ENCODE measurements around the gene ACOT13. TPM values are rescaled to one million over a fixed set of nuclear protein-coding genes. Genes with fewer than 3 reads are reported as not detected.

The ACOT13 gene
- total RNA-seq, 1 experiment from 2014 or later = 33.5 TPM

GRCh38 chr6:24620637-24621036, 46.2 kb upstream of the ACOT13 start:
- ChIA-PET POLR2A (no interaction called here), RAD21 (ENCODE audit: low non-redundant PET in 1 of 2, low total read pairs in 2 of 2, uncharacterized antibody in 2 of 2, unreplicated experiment in 2 of 2) (no interaction called here), CTCF (no interaction called here)

More at GRCh38 chr6:24620637-24621036, 46.2 kb upstream of the ACOT13 start:
- Histone ChIP-seq H3K27ac (ENCODE audit: low read depth, low read length) (no peak overlapping the region), H2AFZ (ENCODE audit: low read depth, low read length, poor library complexity, severe bottlenecking) (no peak overlapping the region), H4K20me1 (ENCODE audit: insufficient read depth) (no peaks in the 10 kb centered on the region), H3K4me1 (ENCODE audit: control insufficient read depth in 1 of 2, insufficient read depth in 2 of 2, low read length in 2 of 2) (no peaks in the 10 kb centered on the region), H3K27me3 (ENCODE audit: insufficient read depth, low read length) (no peaks in the 10 kb centered on the region), H3K36me3 (ENCODE audit: control insufficient read depth in 1 of 2, insufficient read depth in 2 of 2, low read length in 2 of 2) (no peaks in the 10 kb centered on the region), H3K9me2 (ENCODE audit: insufficient read depth) (no peaks in the 10 kb centered on the region), H3K4me2 (ENCODE audit: low read length) (no peak overlapping the region), H3K4me3 (replicated peaks in 1 of 2; ENCODE audit: low read depth in 1 of 2, low read length in 2 of 2) (no peak overlapping the region), H3K79me2 (ENCODE audit: insufficient read depth, low read length) (no peaks in the 10 kb centered on the region), H3K9me3 (ENCODE audit: control insufficient read depth in 1 of 2, insufficient read depth in 1 of 2, low read depth in 1 of 2, low read length in 2 of 2) (no peaks in the 10 kb centered on the region), H3K9ac (ENCODE audit: low read length) (no peak overlapping the region)
- DNase-seq (ENCODE audit: low read depth, low spot score) (no peak), ATAC-seq (no peak)
- intact Hi-C loops (cut with micrococcal nuclease) = no loop called here
- BruUV-seq (replicated peaks) = no TSS peak
- TF ChIP-seq POLR2A (IDR thresholded peaks at IDR 0.05; ENCODE audit: borderline replicate concordance, extremely low read depth, insufficient read depth, insufficient read length) (no peak), ZBTB33 (IDR thresholded peaks at IDR 0.05; ENCODE audit: extremely low read depth, insufficient replicate concordance, low read length) (no peak), CEBPB (IDR thresholded peaks at IDR 0.05; ENCODE audit: low read depth) (no peak), REST (IDR thresholded peaks at IDR 0.05; ENCODE audit: low read depth) (no peak), EZH2 (IDR thresholded peaks at IDR 0.05) (no peak), MAX (IDR thresholded peaks at IDR 0.05) (no peak), SIN3A (IDR thresholded peaks at IDR 0.05; ENCODE audit: low read depth) (no peak), SP1 (IDR thresholded peaks at IDR 0.05; ENCODE audit: low read depth) (no peak), SRF (IDR thresholded peaks at IDR 0.05; ENCODE audit: low read depth) (no peak), ZNF274 (IDR thresholded peaks at IDR 0.05; ENCODE audit: low read depth, low read length) (no peak), FOSL1 (IDR thresholded peaks at IDR 0.05; ENCODE audit: low read depth) (no peak), YY1 (IDR thresholded peaks at IDR 0.05; ENCODE audit: extremely low read depth, insufficient replicate concordance, low read depth, low read length) (no peak)
